AG09319 (cell line): ENCODE measurements around the gene PCBD2.
"Not testable (repeated sequence)": the region's sequence is repeated elsewhere in the genome, so short reads cannot be mapped to it uniquely, and the experiment has no call there.

ENCODE experiments used
- DNase-seq: peaks from one replicate; pipeline ENCODE4 v3.0.0-alpha.2; 2010; ENCODE audit warnings: low read depth; ENCODE audit errors: extremely low read depth
- CTCF ChIP-seq: IDR thresholded peaks from 2 replicates; pipeline ENCODE4 v1.5.1; 2011; ENCODE audit warnings: low read depth, mild to moderate bottlenecking, inconsistent platforms, low read length, moderate library complexity

Gene PCBD2

DNA sequence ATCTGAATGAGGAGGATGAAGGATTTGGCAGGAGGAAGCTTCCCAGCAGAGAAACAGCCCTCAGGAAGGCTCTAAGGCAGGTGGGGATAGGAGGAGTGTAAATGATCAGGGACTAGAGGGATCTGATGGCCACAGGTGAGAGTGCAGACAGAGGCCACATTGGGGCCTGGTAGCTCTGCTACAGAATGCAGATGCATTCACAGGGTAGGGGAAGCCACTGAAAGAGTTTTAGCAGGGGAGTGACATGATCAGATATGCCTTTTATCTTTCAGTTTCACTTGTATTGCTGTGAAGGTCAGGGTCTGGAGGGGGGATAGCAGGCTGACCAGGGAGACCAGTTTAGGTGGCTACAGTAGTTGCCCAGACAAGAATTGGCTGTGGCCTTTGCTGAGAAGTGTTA lies 27.8 kb upstream of the PCBD2 start:
- DNase-seq: no peak
- no peak for TF ChIP-seq CTCF

- no peak for DNase-seq
- TF ChIP-seq CTCF: no peak
Measured at GRCh38 chr5:134878403-134878802, 26.5 kb upstream of the PCBD2 start.

- no peak for TF ChIP-seq CTCF
- no peak for DNase-seq
Measured at GRCh38 chr5:134879456-134879855, 25.5 kb upstream of the PCBD2 start.

DNA sequence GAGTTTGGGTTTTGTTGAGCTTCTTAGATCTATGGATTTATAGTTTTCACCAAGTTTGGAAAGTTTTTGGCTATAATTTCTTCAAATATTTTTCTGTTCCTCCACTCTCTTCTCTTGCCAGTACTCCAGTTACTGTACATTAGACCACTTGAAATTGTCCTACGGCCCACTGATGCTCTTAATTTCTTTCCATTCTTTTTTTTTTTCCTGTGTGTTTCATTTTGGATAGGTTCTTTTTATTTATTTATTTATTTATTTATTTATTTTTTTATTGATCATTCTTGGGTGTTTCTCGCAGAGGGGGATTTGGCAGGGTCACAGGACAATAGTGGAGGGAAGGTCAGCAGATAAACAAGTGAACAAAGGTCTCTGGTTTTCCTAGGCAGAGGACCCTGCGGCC lies 24.0 kb upstream of the PCBD2 start:
- not testable (repeated sequence) for DNase-seq

GRCh38 chr5:134881711-134882110 lies 23.2 kb upstream of the PCBD2 start:
- not testable (repeated sequence) for DNase-seq

DNA sequence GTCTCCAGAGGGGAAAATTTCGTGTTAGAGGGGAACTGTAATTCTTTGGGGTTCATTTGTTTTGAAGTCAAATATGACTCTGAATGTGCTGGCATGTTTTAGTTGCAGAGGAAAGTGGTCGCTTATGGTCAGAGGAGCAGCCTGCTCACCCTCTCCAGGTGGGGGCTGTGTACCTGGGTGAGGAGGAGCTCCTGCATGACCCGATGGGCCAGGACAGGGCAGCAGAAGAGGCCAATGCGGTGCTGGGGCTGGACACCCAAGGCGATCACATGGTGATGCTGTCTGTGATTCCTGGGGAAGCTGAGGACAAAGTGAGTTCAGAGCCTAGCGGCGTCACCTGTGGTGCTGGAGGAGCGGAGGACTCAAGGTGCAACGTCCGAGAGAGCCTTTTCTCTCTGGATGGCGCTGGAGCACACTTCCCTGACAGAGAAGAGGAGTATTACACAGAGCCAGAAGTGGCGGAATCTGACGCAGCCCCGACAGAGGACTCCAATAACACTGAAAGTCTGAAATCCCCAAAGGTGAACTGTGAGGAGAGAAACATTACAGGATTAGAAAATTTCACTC lies 17.3 kb upstream of the PCBD2 start:
- TF ChIP-seq CTCF: no peak
- DNase-seq: no peak

DNA sequence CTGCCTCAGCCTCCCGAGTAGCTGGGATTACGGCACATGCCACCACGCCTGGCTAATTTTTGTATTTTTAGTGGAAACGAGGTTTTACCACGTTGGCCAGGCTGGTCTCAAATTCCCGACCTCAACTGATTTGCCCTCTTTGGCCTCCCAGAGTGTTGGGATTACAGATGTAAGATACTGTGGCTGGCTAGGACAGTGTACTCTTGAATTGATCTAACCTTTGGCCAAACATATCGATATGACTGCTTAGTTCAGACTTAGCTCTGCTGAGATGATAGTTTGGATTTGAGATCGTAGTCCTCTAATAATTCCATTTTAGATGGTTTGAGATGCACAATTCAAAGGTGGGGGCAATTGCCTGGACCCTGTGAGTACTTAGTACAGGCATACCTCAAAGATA lies 15.6 kb upstream of the PCBD2 start:
- no peak for TF ChIP-seq CTCF
- DNase-seq: no peak

DNA sequence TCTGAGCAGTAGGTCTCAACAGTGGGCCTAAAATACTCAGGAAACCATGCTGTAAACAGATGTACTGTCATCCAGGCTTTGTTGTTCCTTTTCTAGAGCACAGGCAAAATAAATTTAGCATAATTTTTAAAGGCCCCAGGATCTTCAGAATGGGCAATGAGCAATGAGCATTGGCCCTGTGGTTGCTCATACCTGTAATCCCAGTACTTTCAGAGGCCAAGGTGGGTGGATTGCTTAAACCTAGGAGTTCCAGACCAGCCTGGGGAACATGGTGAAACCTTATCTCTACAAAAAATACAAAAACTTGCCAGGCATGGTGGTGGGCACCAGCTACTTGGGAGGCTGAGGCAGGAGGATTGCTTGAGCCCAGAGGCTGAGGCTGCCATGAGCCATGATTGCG lies 13.5 kb upstream of the PCBD2 start:
- TF ChIP-seq CTCF: no peak

GRCh38 chr5:134892282-134892681 lies 12.6 kb upstream of the PCBD2 start:
- TF ChIP-seq CTCF: no peak
- no peak for DNase-seq

More for the DNA sequence above, 13.5 kb upstream of the PCBD2 start:
- no peak for DNase-seq
